HG02588 (cell line): ENCODE results near the gene RNPEPL1.
"Not testable (repeated sequence)": the region's sequence is repeated elsewhere in the genome, so short reads cannot be mapped to it uniquely, and the experiment has no call there.

ENCODE experiments used
- ATAC-seq: cut with Tn5 transposase; IDR thresholded peaks from one replicate; pipeline ENCODE4 v1.9.1; 2021; ENCODE audit warnings: mild to moderate bottlenecking, moderate library complexity; ENCODE audit not compliant: unreplicated experiment

The RNPEPL1 gene

GRCh38 chr2:240567872-240568677, at the start of gene RNPEPL1:
TSS of gene RNPEPL1 (plus strand) at chr2:240568484. CDS start at chr2:240568587, 103 bp downstream.
- ATAC-seq: peak; percentile 32

DNA sequence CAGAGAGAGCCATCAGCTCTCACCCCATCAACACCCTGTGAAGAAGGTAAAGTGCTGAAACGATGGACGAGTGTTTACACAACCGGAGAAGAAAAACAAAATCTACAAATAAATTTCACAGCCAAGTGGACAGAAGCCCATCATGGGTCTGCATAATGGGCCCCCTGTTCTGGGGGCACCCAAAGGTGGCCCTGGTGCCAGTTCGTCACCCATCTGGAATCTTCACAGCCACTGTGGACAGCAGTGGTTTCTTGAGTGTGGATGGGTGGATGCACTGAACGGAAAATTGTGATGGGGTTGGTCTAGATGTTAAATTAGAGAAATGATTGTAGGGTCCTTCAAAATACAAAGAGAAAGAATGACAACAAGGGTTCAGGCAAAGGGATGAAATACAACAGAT, 49.3 kb upstream of the RNPEPL1 start:
- ATAC-seq: no peak

- ATAC-seq: no peak
Observed at GRCh38 chr2:240519396-240520129, 48.7 kb upstream of the RNPEPL1 start.

DNA sequence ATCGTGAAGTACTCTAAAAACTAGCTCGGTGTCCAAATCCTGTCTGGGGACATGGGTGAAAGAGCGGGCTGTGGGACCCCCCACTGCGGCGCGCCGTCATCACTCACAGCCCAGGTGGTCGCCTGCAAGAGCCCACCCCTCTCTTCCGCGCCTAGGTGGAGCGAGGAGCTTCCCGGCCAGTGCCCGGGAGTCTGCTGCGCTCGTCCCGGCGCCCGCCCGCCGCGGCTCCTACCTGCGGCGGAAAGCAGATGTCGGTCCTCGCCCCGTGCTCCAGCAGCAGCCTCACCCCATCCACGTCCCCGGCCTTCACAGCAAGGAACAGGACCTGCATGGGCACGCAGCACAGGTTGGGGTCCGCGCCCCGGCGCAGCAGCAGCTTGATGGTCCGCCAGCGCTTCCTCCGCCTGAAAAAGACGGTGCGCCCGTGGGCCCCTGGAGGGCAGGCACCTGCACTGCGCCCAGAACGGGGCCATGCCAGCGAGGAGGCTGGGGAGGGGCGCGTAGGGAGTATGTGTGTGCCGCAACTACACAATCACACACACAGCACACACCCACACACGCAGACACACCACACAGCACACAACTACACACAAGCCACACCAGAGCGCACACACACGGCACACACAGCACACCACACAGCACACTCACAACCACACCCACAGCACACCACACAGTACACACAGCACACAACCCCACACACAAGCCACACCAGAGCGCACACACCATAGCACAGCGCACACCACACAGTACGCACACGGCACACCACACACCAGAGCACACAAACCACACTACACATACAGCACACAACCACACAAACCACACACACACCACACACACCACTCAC, 47.9 kb upstream of the RNPEPL1 start:
- no peak for ATAC-seq

DNA sequence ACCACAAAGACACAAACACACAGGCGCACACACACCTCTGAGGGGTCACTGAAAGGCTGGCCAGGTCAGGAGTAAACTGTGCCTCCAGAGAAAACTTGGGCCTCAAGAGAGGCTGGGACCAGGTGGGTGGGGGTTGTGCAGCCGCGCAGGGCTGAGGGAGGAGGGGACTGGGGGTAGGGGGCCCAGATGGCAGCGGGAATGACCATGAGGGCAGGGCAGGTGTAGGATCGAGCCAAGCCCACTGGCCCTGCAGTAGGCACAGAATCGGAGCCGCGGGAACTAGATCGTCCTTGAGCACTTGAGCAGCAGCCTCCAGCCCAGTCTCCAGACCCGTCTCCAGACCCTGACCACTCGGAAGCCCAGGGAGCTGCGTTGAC, 47.3 kb upstream of the RNPEPL1 start:
- ATAC-seq: no peak

GRCh38 chr2:240521885-240522284, 46.4 kb upstream of the RNPEPL1 start:
- not testable (repeated sequence) for ATAC-seq

GRCh38 chr2:240522406-240522805, 45.9 kb upstream of the RNPEPL1 start:
- no peak for ATAC-seq

DNA sequence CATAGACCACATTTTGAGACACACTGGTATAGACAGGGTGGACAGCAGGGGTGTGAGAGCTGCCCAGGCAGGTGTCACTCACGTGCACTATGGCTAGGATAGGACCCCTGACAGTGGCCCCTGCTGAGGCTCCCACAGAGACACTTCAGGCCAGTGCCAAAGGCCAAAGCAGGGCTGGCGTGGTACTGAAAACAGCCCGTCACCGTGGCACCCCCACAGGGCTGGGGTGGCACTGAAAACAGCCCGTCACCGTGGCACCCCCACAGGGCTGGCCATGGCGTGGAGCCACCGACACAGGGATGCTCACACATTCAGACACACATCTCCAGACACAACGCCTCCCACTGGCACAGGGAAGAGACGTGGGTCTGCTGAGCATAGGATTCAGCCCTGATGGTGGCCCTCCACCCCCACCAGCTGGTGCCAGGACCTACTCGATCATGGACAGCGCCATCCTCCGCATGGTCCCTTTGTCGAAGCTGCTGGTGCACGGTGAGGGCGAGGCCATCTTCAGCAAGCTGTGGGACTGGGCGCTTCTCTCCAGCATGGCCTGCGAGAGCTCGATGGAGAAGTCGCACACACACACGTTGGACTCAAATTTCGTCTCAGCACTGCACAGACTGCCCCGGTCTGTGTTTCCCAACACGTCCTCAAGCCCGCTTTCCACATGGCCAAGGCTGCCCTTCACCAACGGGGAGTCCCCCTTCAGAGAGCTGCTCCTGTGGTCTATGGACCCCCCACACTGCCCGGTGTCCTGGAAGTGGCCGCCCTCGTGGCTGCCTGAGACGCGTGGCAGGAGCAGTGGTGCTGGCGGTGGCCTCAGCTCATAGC, 44.6 kb upstream of the RNPEPL1 start:
- no peak for ATAC-seq

GRCh38 chr2:240524963-240525718, 43.1 kb upstream of the RNPEPL1 start:
- no peak for ATAC-seq

DNA sequence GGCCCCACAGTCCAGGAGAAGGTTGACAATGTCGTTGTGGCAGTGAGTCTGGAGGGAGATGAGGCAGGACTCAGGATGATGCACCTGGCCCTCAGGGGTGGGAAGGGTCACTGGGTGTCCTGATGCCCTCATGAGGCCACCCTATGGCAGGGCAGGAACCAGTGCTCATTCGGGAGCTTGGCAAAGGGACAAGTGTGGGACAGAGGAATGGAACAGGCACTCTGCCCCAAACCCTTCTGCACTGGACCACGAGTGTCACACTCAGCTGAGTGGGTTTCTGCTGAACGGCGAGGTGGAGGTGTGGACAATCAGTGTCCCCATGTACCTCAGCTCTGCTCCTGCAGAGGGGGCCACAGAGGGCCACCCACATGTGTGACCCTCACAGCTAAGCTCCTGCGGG, 42.5 kb upstream of the RNPEPL1 start:
- ATAC-seq: no peak

DNA sequence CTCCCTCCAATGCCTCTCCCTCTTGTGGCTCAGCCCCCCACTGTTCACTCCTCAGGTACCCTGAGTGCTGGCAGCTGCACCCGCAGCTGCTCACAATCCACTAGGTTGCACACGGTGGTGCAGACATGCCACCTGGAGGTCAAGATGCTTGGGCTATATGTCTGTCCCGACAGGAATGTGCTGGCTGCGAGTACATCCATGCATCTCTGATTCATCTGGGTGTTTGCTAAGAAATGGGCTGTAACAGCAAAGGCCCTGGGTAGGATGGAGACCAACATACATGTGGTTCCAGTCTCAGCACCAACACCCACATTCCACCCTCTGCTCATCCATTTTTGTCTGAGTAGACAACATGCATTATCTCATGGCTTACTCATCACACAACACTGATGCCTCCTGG, 41.8 kb upstream of the RNPEPL1 start:
- no peak for ATAC-seq

DNA sequence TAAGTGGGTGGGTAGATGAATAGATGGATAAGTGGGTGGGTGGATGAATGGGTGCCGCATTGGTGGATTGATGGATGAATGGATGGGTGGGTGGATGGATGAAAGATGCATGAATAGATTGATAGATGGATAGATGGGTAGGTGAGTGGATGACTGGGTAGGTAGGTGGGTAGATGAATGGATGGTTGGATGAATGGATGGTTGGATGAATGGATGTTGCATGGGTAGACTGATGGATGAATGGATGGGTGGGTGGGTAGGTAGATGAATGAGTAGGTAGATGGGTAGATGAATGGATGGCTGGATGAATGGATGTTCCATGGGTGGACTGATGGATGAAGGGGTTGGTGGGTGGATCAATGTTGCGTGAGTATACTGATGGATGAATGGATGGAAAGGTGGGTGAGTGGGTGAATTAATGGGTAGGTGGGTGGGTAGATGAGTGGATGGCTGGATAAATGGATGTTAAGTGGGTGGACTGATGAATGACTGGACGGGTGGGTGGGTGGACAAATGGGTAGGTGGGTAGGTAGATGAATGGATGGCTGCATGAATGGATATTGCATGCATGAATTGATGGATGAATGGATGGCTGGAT, 41.0 kb upstream of the RNPEPL1 start:
- no peak for ATAC-seq

- no peak for ATAC-seq
Observed at GRCh38 chr2:240528406-240529040, 39.8 kb upstream of the RNPEPL1 start.

DNA sequence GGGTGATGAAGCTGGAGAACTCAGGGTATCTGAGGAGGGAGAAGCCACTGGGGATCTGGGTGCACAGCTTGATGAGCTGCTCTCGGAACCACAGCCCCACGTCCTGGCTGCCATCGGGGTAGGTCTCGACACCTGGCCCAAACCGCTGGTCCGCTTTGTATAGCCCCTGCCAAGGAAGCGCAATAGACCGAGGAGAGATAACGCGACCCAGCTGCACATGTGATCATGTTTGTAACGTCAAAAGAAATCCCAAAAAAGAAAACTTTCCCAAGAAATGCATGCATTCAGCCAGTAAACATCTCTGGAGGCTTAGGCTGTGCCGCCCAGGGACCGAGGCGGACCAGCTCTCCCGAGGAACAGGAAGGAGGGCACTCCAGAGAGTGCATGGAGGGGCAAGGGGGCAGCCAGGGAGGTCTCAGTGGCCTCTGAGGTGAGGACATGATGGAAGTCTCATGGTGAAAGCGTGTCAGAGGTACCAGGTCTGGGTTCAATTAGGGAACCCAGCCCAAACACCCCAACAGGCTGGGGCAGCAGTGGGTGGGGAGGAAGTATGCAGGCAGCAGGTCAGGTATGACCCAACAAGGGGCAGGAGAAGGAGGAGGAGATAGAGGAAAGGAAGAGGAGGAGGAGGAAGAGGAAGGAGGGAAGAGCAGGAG, 38.8 kb upstream of the RNPEPL1 start:
- no peak for ATAC-seq

- ATAC-seq: no peak
Observed at GRCh38 chr2:240530181-240530580, 38.1 kb upstream of the RNPEPL1 start.

DNA sequence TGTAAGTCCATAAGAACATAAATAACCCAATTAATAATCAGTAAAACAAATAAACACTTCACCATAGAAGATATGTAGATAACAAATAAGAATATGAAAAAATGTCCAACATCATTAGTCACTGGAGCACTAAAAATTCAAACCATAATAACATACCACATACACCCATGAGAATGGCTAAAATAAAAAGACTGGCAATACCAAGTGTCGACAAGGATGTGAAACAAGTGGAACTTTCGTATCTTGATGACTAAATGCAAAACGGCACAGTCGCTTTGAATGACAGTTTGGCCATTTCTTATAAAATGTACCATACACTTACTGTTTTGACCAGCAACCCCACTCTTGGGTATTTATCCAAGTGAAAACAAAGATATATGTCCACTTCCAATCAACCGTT, 37.2 kb upstream of the RNPEPL1 start:
- no peak for ATAC-seq

- no peak for ATAC-seq
Observed at GRCh38 chr2:240532031-240532775, 36.1 kb upstream of the RNPEPL1 start.
